ENCODE data around the gene MYZAP. TPM values are rescaled to one million over a fixed set of nuclear protein-coding genes. Genes with fewer than 3 reads are reported as not detected.

The MYZAP gene
- total RNA-seq, 1 experiment from 2014 or later = 0.68 TPM

- TF ChIP-seq ZNF281 (CRISPR knock-in tag; IDR thresholded peaks at IDR 0.05) (no peak), MLX (CRISPR knock-in tag; IDR thresholded peaks at IDR 0.05) (no peak), IRF2 (CRISPR knock-in tag; IDR thresholded peaks at IDR 0.05; ENCODE audit: borderline replicate concordance, low read depth) (no peak), SMAD4 (CRISPR knock-in tag; IDR thresholded peaks at IDR 0.05) (no peak), RELA (CRISPR knock-in tag; IDR thresholded peaks at IDR 0.05; ENCODE audit: borderline replicate concordance) (no peak)
Measured at GRCh38 chr15:57556040-57556439, 35.7 kb upstream of the MYZAP start (continued).

GRCh38 chr15:57557267-57557666 lies 34.4 kb upstream of the MYZAP start:
- CTCF ChIA-PET = interaction anchor here (0.9 to 1.3 kb wide), 2 partner anchors 15 to 76 kb away, joined by 3 to 6 read pairs; no protein-coding TSS in a partner anchor
- no peak overlapping the region for H3K27ac Mint-ChIP-seq

GRCh38 chr15:57557810-57558209 lies 33.9 kb upstream of the MYZAP start:
- DNase-seq (ENCODE audit: low spot score) (no peak), ATAC-seq (no peak)
- POLR2A ChIA-PET = no interaction called here
- H3K4me1 Mint-ChIP-seq = peaks cover 15% of the 10 kb centered on the region
- H3K9me3 Mint-ChIP-seq = no peaks in the 10 kb centered on the region
- no peaks in the 10 kb centered on the region for H3K27me3 Mint-ChIP-seq (ENCODE audit: low read depth)
- CTCF ChIA-PET = interaction anchor here (1.0 to 1.3 kb wide), 2 partner anchors 16 to 252 kb away, joined by 3 to 6 read pairs; no protein-coding TSS in a partner anchor
- no peak overlapping the region for H3K4me3 Mint-ChIP-seq
- no peaks in the 10 kb centered on the region for H3K36me3 Mint-ChIP-seq
- no peak overlapping the region for H3K27ac Mint-ChIP-seq
- TF ChIP-seq ZNF138 (CRISPR knock-in tag; conservative IDR thresholded peaks at IDR 0.05) (no peak), FOXK1 (CRISPR knock-in tag; IDR thresholded peaks at IDR 0.05) (no peak), ATF2 (CRISPR knock-in tag; IDR thresholded peaks at IDR 0.05; ENCODE audit: borderline replicate concordance, low read depth) (no peak), SMAD4 (CRISPR knock-in tag; IDR thresholded peaks at IDR 0.05) (no peak), ZNF263 (CRISPR knock-in tag; IDR thresholded peaks at IDR 0.05; ENCODE audit: low read depth) (no peak), GTF2I (CRISPR knock-in tag; conservative IDR thresholded peaks at IDR 0.05) (no peak), ZNF396 (CRISPR knock-in tag; IDR thresholded peaks at IDR 0.05; ENCODE audit: borderline replicate concordance) (no peak), RELA (CRISPR knock-in tag; IDR thresholded peaks at IDR 0.05; ENCODE audit: borderline replicate concordance) (no peak), E2F4 (CRISPR knock-in tag; IDR thresholded peaks at IDR 0.05; ENCODE audit: borderline replicate concordance, low read depth) (no peak), HMGA2 (CRISPR knock-in tag; IDR thresholded peaks at IDR 0.05) (no peak), JUN (CRISPR knock-in tag; IDR thresholded peaks at IDR 0.05) (no peak), ZBTB43 (CRISPR knock-in tag; IDR thresholded peaks at IDR 0.05) (no peak), ATF1 (CRISPR knock-in tag; IDR thresholded peaks at IDR 0.05) (no peak), ZNF512 (CRISPR knock-in tag; IDR thresholded peaks at IDR 0.05; ENCODE audit: borderline replicate concordance) (no peak), MLX (CRISPR knock-in tag; IDR thresholded peaks at IDR 0.05) (no peak), SP1 (CRISPR knock-in tag; conservative IDR thresholded peaks at IDR 0.05) (no peak), ZBTB21 (CRISPR knock-in tag; IDR thresholded peaks at IDR 0.05; ENCODE audit: borderline replicate concordance) (no peak)

More at GRCh38 chr15:57557267-57557666, 34.4 kb upstream of the MYZAP start:
- POLR2A ChIA-PET = no interaction called here
- no peak for ATAC-seq
- no peak for DNase-seq (ENCODE audit: low spot score)
- Mint-ChIP-seq H3K36me3 (no peaks in the 10 kb centered on the region), H3K4me1 (peaks cover 16% of the 10 kb centered on the region), H3K4me3 (no peak overlapping the region), H3K9me3 (no peaks in the 10 kb centered on the region), H3K27me3 (ENCODE audit: low read depth) (no peaks in the 10 kb centered on the region)
- no peak for TF ChIP-seq SMAD3 (CRISPR knock-in tag; IDR thresholded peaks at IDR 0.05; ENCODE audit: borderline replicate concordance)
- peak; percentile 93 for TF ChIP-seq ZNF416 (CRISPR knock-in tag; IDR thresholded peaks at IDR 0.05)
- no peak for TF ChIP-seq CBFB (CRISPR knock-in tag; IDR thresholded peaks at IDR 0.05; ENCODE audit: low read depth)
